ENCODE measurements around the gene CORO1C.

CORO1C gene

DNA sequence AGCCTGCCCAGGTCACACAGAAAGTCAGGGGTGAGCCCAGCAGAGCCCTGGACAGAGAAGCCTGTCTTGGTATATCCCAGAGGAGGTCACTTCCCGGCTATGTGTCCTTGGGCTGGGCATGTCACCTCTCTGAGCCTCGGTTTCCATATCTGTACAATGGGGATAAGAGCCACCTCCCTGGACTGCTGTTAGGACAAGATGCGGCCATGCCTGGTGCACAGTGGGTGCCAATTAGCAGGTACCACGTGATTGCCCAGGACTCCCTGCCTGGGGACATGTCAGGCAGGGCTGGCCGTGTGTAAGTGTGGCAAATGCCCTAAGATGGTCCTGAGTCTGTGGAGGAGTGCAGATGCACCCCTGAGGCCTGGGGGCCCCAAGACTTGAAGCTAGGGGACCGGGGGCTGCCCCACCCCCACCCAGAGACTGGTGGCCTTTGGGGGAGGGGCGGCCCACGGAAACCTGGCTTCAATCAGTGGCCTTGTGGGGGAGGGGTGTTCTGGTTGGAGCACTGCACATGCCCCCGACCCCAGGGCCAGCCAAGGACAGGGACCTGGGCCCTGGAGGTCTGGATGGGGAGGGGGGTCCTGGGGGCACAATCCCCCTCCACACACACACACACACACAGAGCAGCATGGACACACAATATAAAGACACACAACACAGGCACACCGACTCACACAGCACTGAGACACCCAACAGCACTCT, 134.3 kb downstream of the CORO1C start:
- H3K27ac ChIP-seq (ENCODE audit: low read length), result no peak overlapping the region

DNA sequence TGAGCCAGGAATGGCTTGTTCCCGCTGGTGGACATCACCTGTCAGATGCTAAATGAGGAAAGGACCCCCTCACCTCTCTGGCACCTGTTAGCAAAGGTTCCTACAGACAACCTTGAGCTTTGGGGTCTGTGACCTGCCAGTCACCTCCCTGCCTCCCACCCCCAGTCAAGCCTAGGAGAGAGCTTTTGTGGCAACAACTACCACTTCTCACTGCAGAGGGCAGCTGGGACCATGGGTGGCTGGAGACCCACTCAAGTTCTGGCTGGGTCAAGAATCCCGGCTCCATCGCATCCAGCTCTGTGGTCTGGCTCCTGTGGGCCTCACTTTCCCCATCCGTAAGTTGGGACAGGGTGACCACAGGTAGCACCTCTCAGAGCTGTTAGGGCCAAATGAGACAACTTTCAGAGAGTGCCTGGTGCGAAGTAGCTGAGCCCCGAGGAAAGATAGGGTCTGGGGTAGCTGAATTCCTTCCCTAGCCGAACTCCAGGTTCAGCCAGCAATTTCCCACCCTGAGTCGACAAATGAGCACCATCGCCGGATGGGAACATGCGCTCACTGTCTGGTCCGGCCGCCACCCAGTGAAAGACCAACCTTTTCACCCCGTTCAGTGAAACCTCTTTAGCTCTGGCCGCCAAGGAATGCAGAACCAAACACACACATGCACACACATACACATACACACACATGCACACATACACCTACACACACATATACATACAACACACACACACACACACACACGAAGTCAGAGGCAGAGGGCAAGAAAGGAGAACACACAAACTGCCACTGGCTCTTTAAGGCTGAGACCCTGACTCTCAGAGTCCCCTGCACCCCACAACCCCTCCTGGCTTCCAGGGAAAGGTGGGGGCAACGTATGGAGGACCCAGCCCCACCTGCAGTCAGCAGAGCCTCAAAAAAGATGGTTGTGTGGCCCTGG, 135.3 kb downstream of the CORO1C start:
- Histone ChIP-seq H3K4me3 (ENCODE audit: low read length in 2 of 2) (peak overlapping the region in 1 of 2 donors; percentile 22), H3K9me3 (ENCODE audit: control insufficient read depth in 2 of 2, low read length in 2 of 2) (no peaks in the 10 kb centered on the region), H3K36me3 (ENCODE audit: control insufficient read depth in 2 of 2, insufficient read depth in 2 of 2, low read length in 2 of 2) (no peaks in the 10 kb centered on the region), H3K27ac (ENCODE audit: low read length) (no peak overlapping the region), H3K4me1 (ENCODE audit: control insufficient read depth, insufficient read depth, low read length) (peaks cover 3% of the 10 kb centered on the region), H3K27me3 (ENCODE audit: control insufficient read depth in 1 of 2, insufficient read depth in 2 of 2, low read length in 2 of 2) (peaks cover 0 to 9% of the 10 kb centered on the region in 2 donors), H3K9ac (ENCODE audit: low read length in 2 of 2) (no peak overlapping the region)

More for the DNA sequence above, 134.3 kb downstream of the CORO1C start:
- H3K4me1 ChIP-seq (ENCODE audit: control insufficient read depth, insufficient read depth, low read length), result peaks cover 3% of the 10 kb centered on the region
- peak overlapping the region; percentile 31 to 64 for H3K4me3 ChIP-seq (ENCODE audit: low read length in 2 of 2)
- no peaks in the 10 kb centered on the region for H3K9me3 ChIP-seq (ENCODE audit: control insufficient read depth in 2 of 2, low read length in 2 of 2)
- no peaks in the 10 kb centered on the region for H3K36me3 ChIP-seq (ENCODE audit: control insufficient read depth in 2 of 2, insufficient read depth in 2 of 2, low read length in 2 of 2)
- peaks cover 0 to 9% of the 10 kb centered on the region in 2 donors for H3K27me3 ChIP-seq (ENCODE audit: control insufficient read depth in 1 of 2, insufficient read depth in 2 of 2, low read length in 2 of 2)
- H3K9ac ChIP-seq (ENCODE audit: low read length in 2 of 2), result no peak overlapping the region

Data from stomach smooth muscle (tissue), 2 donors.